ENCODE results near the gene TSPAN11.

TSPAN11 gene

DNA sequence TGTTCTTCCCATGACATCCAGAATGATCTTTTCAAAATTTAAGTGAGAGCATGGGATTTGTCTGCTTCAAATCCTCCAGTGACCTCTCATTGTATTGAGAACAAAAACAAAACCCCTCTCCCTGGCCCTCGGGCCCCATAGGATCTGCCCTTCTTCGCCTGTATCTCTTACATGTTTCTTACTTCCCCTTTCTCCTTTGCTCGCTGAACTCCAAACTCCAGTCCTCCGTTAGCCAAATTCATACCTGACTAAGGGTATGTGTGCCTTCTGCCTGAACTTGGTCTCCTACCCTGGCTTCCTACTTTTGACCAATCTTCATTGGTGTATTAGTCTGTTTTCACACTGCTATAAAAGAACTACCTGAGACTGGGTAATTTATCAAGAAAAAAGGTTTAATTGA lies 13.2 kb upstream of the TSPAN11 start:
- no peak for DNase-seq

DNA sequence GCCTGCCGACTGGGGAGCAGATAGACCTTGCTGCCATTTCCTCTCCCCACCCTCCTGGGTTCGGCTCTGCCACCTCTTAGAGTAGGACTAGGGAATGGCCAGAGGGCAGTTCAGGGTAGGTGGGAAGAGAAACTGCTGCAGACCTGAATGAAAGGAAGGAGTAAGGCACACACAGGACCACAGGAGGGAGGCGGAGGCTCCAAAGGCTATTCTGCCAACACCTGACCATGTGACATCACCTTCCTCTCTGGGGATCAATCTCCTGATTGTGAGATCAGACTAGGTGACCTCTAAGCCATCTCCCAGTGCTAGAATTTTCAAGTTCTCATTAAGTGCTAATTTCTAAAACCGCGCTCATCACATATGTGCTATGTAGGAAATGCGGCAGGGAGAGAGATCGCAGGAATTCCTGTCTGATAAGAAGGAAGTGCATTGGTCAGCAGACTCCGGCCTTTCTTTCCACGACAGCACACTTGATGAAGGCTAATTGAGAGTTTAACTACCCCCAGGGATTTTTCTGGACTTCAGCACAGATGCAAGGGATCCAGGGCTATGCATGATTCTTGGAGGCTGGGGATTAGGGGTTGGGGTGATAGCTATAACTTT lies 11.5 kb upstream of the TSPAN11 start:
- DNase-seq = no peak

DNA sequence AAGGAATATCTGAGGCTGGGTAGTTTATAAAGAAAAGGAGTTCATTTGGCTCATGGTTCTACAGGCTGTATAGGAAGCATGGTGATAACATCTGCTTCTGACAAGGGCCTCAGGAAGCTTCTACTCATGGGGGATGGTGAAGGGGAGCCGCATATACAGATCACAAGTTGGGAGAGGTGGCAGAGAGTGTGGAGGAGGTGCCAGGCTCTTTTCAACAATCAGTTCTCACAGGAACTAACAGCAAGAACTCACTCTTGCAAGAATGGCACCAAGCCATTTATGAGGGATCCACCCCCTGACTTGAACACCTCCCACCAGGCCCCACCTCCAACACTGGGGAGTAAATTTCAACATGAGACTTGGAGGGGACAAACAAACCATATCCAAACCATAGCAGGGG lies 3.5 kb upstream of the TSPAN11 start:
- no peak for DNase-seq

DNA sequence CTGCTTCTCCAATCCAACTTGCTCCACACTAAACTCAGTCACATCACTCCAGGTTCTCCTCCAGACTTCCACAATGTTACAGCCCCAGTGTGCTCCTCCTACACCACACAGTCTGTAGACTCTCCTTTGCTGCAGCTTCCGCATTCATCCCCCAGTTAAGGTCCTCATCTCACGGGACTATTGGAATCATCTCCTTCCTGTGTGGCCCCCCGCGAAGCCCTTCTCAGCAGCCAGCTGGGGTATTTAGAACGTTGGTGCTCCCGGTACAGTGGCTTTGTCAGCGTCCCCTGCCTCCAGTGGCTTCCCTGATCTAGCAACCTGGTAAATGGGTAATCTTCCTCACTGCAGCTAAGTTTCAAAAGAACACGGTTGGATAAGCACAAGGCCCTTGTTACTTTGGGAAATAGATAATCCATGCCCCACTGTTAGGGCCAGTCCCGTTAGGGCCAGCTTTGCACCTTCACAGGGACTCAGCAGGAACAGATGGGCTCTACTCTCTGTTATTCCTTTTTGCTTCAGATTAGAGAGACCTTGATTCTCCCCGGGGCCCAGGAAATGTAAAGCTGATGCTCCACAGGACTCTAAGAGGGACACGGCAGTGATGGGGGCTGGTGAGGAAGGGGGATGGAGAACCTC lies 823 bp upstream of the TSPAN11 start:
- DNase-seq = no peak

DNA sequence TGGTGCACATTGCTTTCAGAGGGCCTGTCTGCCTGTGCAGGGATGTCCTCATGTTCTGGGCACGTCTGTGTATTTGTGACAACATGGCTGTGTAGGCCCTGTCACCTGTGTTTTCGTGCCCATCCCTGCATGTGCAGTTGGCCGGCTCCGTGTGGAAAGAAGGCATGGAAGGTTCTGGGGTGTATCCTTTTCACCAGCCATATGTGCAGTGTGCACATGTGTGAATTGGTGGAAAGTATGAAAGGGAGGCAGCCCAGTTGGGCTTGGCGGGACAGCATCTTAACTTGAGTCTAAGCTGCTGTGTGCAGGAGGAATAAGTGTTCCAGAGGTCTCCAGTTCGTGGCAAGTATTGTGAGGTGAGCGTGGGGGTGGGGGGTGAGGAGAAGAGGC lies 669 bp downstream of the TSPAN11 start:
- DNase-seq = no peak

DNA sequence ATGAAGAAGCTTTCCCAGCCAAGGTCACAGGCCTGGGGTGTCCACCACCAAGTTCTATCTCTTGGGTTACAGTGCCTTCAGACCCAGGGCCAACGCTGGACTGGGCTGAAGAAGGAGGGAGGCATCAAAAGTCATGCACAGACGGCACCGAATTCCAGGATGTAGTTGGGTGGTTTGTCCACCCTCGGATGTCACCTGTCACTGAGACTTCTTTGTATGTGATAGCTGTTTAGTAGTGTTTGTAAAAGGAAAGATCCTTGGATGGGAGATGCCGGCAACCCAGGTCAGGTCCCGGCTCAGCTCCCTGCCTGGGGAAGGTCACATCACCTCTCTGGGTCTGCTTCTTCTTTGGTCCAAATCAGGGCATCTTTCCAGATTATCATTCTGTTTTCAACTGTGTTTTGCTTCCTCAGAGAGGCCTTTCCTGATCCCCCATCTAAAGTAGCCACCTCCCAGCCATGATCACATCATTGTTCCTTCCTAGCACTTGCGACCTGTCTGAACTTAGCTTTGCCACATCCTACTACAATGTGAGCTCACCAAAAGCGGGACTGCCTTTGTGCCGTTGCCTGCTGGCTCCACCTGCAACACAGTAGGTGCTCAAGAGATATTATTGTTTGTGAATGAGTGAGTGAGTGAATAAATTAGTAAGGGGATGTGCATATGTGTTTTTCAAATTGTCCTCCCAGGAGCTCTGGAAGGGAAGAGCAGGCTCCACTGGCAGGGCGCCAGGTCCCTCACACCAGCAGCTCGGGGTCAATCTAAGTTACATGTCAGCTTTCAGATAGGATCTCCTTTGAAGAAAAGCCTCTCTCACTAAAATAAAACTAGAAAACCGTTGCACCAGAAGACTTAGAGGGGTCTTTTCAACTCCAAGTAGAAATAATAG lies 2.1 kb downstream of the TSPAN11 start:
- no peak for DNase-seq

DNA sequence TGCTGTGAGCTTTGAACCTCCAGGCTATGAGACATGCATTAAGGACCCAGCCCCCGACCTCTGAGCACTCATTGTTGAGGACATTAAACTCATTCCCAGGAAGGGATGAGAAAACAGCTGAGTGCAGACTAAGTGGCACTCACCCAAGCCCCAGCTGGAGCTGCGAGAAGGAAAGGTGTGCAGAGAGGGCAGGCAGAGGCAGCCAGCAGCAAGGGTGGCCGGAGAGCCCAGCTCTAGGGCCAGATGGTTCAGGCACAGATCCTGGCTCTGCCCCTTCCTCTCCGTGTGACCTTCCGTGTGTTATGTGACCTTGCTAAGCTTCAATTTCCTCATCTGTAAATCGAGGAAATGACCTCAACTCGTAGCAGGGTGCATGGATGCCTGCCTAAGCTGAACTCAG lies 3.7 kb downstream of the TSPAN11 start:
- no peak for DNase-seq

DNA sequence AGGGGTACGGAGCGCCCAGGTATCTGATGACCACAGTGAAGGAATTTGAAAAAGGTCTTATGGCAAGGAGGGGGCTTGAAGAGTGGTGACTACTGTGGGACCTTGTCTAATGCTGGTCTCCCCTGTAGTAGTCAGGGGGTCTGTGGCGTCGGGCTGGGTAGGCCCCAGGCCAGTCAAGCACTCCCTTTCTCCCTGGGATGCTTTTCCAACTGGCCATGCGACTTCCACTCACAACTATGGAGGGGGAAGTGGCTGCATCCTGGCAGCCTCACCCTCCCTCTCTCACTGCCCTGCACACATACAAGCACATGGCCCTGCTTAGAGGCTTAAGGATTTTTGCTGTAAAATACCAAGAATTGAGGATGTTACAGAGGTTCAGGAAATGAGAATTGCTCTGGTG lies 4.1 kb downstream of the TSPAN11 start:
- no peak for DNase-seq

DNA sequence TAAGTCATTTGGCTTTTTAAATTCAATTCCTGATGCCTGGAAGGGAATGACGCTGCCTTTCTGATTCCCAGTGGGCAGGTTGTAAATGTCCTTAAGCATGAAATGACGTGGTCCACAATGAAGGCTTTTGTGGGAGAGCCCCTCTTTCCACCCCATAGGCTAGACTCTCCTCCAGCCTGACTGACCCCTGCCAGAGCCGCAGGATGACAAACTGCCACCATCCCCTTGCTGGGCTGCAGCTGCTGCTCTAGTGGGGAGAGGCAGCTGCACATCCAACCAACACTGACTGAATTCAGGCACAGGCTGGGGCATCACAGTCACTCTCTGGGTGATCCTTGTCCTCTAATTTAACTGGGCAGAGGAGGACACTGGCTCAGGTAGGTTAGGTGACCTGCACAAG lies 6.3 kb downstream of the TSPAN11 start:
- DNase-seq = no peak

DNA sequence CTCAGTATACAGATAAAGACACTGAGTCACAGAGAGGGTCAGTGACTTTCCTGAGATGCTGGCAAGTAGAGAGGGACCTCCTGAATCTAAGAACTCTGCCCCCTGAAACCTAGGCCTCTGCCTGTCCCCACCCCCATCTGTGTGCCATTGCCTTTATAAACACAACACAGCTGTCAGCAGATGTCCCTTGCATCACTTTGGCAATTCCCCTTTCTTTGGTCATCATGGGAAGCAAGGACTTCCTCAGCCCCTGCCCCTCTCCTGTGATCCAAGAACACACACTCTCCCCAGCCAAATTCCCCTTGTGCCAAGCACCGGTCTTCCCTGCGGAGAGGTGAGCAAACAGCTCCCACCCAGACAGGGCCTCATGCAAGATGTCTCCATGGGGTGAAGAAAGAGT lies 8.3 kb downstream of the TSPAN11 start:
- no peak for DNase-seq

DNA sequence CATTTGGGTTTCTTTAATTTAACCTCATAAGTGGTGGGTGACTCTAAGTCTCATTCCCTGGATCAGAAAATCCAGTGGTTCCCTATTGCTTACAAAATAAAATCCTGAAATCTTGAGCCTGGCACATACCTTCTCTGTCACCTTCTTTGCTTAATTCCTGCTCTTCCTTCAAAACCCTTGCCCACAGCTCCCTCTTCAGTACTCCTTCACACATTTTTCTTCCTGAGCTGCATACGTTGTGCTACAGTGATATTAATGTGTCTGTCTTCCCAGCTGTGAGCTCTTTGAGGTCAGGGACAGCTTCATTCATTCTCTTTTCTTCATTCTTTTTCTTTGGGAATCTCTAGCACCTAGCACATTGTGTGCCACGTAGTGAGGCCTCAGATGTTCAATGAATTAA lies 9.5 kb downstream of the TSPAN11 start:
- no peak for DNase-seq

DNA sequence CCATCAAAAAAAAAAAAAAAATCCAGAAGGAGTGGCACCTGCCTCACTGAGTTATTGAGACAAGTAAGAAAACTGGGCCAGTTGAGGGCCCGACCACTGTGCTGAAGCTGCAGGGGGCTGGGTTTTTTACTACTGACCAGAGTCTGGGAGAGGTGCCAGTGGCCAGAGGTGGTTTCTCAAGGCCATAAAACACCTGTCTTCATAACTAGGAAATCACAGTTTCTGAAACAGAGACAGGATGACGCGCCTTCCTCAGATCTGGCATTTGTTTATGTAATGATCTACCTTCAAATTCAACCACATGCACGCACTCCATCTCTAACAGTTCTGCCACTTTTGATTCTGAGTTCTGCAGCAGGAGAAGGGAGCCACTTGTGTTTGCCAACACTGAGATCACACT lies 12.7 kb downstream of the TSPAN11 start:
- DNase-seq = no peak

DNA sequence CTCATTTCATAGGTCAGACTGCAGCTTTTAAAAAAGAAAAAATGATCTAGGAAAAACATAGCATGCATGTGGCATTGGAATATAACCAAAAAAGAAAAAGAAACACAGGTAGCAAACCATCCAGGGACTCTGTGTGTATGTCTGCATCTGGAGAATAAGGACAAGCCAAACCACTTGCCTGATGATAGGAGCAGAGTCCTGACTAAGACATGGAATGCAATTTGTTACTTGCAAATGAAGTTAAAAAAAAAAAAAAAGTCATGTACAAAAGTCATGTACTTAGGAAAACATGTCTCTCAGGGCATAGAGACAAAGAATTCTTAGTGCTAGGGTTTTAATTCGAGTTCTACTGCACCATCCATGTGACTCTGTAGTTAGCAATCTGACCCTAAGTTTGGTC lies 15.9 kb downstream of the TSPAN11 start:
- no peak for DNase-seq

DNA sequence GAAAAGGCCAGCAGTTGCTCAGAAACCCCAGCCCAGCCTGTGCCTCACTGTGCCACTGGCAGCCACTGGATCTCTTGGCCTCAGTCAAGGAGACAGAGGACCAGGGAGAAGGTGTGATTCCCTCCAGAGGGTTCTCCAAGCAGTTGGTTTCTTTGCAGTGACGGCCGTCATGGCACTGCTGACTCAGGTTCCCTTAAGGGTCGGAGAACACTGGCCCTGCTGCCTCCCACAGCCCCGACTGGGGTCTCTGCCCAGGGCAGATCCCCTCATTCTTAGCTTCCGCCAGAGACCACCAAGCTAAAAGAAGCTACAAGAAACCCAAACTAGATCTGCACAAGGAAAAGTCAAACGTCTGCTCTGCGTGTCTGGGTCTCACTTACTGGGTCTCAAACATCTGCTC lies 16.4 kb downstream of the TSPAN11 start:
- no peak for DNase-seq

DNA sequence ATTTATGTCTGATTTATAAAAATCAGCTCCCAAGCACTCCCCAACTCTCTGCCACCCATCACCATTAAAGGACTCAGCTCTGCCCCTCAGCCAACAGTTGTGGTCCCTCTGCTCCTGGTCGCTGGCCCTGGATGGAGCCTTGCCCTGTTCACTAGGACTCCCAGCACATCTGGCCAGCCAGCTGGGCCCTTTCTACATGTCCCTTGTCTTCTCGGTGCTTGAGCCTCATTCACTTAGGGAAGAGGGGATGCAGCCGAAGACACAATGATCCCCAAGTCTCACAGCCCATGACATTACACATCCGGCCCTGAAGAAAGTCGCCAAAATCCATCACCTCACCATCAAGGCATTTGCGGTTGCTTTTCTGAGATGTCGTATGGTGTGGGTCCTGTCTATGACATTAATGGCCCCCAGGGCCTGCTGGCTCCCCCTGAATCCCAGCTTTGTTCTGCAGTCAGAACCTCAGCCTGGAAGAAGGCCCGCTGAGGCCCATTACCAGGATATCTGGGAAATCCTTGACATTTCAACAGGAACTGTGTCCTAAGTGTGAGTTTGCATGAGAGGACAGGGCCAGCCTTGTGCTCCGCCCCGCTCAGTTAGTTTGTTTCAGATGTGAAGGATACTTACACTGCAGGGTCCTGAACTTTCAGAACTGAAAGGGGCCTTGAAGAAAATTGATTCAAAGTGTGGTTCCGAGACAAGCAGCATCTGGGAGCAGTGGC lies 19.1 kb downstream of the TSPAN11 start:
- no peak for DNase-seq

DNA sequence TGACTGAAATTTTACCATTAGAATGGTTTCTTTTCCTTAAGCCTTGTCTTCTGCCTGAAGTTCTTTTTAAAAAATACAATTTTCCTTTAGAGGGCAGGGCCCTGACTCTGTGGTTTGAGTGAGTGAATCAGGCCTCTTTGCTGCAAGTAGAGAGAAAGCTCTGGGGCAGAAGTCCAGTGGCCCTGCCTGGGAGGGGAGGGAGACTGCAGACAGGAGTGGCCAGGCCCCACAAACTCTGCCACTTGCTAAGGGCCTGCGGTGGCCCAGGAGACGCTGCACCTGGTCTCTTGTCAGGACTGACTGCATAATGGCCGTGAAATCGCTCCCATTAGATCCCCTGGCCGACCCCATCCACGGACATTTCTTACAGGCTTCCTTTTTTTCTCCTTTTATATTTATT lies 25.5 kb downstream of the TSPAN11 start:
- no peak for DNase-seq

DNA sequence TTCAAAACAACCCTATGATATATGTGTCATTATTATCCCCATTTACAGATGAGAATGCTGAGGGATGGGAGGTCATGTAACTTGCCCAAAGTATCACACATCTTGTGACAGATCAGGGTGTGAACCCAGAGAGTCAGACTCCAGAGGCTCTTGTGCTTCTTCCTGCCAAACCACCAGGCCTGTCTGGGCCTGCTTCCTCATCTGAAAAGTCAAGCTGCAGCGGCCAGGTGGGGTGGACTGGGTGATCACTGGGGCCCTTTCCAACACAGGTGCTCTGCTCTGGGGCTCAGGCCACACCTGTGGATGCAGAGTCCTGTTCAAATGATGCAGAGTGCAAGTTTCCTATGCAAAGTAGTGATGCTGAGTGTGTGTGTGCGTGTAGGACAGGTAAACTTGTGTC lies 26.7 kb downstream of the TSPAN11 start:
- DNase-seq = no peak

DNA sequence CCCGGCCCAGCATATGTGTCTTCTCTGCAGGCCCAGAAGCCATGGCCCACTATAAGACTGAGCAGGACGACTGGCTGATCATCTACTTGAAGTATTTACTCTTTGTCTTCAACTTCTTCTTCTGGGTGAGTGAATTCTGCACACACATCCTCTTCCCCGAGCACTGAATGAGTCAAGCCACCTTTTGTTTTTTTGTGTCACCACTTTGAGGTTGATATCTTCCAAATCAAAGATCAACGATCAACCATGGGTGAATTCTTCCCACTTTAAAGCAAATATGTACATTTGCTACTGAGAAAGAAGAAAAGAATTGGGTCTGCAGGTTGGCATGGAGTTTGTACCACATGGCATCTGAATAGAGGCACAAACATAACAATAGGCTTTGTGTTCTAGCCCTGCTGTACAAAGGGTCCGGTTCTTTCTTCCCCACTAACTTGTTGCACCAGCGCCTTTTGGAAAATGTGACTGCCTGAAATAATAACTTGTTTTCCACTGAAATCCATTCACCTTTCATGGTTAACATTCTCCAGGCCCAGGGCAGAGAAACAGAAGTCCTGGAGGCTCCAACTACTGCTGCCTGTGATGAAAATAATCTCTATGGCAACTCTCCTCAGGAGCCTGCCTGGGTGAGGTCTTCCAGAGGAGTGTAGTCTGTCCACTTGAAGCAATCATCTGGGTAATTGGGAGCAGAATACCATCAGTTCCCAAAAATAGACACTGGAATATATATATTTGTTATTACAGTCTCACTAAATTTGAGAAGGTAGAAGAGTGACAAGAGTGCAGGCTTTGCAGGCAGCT lies 27.6 kb downstream of the TSPAN11 start:
- no peak for DNase-seq

DNA sequence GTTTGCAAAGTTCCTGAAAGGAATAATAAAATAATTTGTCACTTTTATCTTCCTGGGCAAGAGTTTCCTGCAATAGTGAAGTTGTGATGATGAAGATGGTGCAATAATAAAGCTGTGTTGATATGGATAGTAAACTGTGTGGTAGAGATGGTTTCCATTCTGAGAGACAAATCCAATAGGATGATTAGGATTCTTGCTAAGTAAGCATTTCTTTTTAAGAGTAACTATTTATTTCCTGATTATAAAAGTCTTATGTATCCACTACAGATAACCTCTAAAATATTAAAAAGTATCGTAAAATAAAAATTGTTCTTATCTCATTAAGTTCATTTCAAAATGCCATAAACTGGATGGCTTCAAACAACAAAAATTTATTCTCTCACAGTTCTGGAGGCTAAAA lies 28.7 kb downstream of the TSPAN11 start:
- no peak for DNase-seq

DNA sequence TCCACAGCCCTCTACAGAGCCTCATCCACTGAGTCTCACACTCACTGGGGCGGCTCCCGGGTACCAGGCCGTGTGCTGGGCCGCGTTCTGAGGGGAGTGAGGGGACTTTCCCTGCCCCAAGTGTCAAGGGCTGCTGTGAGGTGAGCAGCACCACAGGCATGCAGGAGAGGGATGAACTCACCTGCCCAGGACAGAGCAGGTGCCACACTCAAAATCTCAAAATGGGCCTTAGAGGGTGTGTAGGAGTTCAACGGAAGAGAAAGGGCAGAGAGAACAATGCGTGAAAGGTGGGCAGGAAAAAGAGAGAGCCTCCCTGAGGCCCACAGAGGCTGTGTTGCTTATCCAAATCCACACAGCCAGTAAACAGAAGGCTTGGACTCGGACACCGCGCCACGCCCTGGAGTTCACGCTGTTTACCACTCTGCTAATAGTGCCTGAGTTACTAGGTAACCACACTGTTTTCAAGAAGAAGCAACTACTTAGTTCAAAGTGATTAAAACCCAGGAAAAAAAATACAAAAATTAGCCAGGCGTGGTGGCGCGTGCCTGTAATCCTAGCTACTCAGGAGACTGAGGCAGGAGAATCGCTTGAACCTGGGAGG lies 32.7 kb downstream of the TSPAN11 start:
- no peak for DNase-seq

DNA sequence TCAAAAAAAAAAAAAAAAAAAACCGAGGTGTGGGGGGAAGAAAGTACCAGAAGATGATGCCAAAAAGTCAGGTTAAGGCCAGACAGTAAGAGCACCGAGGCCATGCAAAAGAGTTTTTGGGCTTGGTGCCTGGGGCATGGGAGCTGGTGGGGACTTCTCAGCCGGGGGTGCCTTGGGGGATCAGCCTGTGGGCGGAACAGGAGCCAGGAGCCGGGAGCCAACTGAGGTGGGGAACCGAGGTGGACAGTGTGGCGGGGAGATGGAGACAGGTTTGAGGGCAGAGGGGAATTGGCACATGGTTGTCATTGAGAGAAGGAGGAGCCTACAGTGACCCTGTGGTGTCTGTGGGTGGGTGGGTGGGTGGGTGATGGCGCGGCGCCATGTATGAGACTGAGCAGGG lies 33.2 kb downstream of the TSPAN11 start:
- DNase-seq = no peak

DNA sequence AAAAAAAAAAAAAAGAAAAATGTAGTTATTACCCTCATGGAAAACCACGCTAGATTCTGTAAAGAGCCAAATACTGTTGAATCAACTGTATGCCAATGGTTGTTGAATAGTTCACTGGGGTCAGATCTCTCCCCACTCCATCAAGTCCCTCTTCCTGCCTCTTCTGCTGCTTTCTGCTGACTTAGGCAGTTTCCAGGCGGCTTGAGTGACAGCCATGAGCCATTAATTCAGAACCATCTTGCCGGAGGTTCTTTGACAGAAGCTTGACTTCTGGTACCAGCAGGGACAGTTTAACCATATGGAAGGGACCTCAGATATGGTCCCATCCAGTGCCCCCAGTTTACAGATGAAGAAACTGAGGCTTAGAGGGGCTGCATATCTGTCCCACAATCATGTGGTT lies 34.5 kb downstream of the TSPAN11 start:
- DNase-seq = no peak
